Fibroblast of lung (primary cell): ENCODE data around the gene SPDYE6.
"Not testable (repeated sequence)": the region's sequence is repeated elsewhere in the genome, so short reads cannot be mapped to it uniquely, and the experiment has no call there.

Source experiments
- CTCF ChIP-seq, 2 donors: IDR thresholded peaks in 1 of 2; conservative IDR thresholded peaks in 1 of 2; 1 replicate in 1 of 2; 2 replicates in 1 of 2; pipeline ENCODE4 v1.5.1; 2011 to 2012; ENCODE audit warnings: low read length in 2 of 2, control low read depth in 1 of 2, inconsistent platforms in 1 of 2, low read depth in 1 of 2, mild to moderate bottlenecking in 1 of 2
- EZH2 ChIP-seq: IDR thresholded peaks from 2 replicates; pipeline ENCODE4 v1.5.1; 2012; ENCODE audit warnings: low read length, control low read depth, mild to moderate bottlenecking; ENCODE audit errors: missing control alignments

DNA sequence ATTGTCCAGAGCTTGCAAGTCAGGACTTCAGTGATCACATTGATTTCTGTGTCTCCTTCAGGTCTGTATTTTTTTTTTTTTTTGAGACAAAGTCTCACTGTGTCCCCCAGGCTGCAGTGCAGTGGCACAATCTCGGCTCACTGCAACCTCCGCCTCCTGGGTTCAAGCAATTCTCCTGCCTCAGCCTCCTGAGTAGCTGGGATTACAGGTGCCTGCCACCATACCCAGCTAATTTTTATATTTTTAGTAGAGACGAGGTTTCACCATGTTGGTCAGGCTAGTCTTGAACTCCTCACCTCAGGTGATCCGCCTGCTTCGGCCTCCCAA, 48.6 kb upstream of the SPDYE6 start:
- TF ChIP-seq CTCF (conservative IDR thresholded peaks at IDR 0.05 in 1 of 2, IDR thresholded peaks at IDR 0.05 in 1 of 2; ENCODE audit: low read depth in 1 of 2, low read length in 2 of 2); EZH2: not testable (repeated sequence)
